Posterior cingulate gyrus (tissue), 11 donors: ENCODE measurements around the gene HTR1B.

Source experiments
- DNase-seq, 10 donors: peaks; one replicate each; pipeline versions ENCODE4 v3.0.0 to v3.0.0-alpha.2; 2020 to 2021; ENCODE audit warnings: mixed read lengths in 3 of 10
- intact Hi-C: fragments of 100-400 bp; cut with DNase I; formaldehyde crosslinking; loops from one replicate; pipeline ENCODE4 v1.15.1; 2023

The HTR1B gene

GRCh38 chr6:77463308-77463860 is at the start of gene HTR1B:
Gene HTR1B, minus strand, starts transcription at chr6:77463491. Its CDS starts 88 bp downstream, at chr6:77463403.
- intact Hi-C loops, result no loop called here
- DNase-seq, result peak in 4 of 10 donors; percentile 15 to 78 (median 72)

GRCh38 chr6:77512554-77512953 is 49.3 kb upstream of the HTR1B start:
- intact Hi-C loops, result no loop called here
- no peak for DNase-seq

- DNase-seq, result no peak
- intact Hi-C loops, result no loop called here
Observed at GRCh38 chr6:77511860-77512259, 48.6 kb upstream of the HTR1B start.

GRCh38 chr6:77502981-77503380 is 39.7 kb upstream of the HTR1B start:
- intact Hi-C loops, result no loop called here
- DNase-seq, result no peak

- DNase-seq, result no peak
Observed at GRCh38 chr6:77492530-77492929, 29.2 kb upstream of the HTR1B start.

GRCh38 chr6:77487808-77488425 is 24.6 kb upstream of the HTR1B start:
- intact Hi-C loops, result no loop called here
- no peak for DNase-seq

More at GRCh38 chr6:77492530-77492929, 29.2 kb upstream of the HTR1B start:
- intact Hi-C loops, result no loop called here

GRCh38 chr6:77482981-77483380 is 19.7 kb upstream of the HTR1B start:
- intact Hi-C loops, result no loop called here

GRCh38 chr6:77474973-77475372 is 11.7 kb upstream of the HTR1B start:
- intact Hi-C loops, result no loop called here
- DNase-seq, result peak in 2 of 10 donors; percentile 61 to 69

More at GRCh38 chr6:77482981-77483380, 19.7 kb upstream of the HTR1B start:
- no peak for DNase-seq

- intact Hi-C loops, result no loop called here
- no peak for DNase-seq
Observed at GRCh38 chr6:77474286-77474956, 11.1 kb upstream of the HTR1B start.

GRCh38 chr6:77470983-77471382 is 7.7 kb upstream of the HTR1B start:
- no peak for DNase-seq
- intact Hi-C loops, result no loop called here

- intact Hi-C loops, result no loop called here
- no peak for DNase-seq
Observed at GRCh38 chr6:77468939-77469338, 5.6 kb upstream of the HTR1B start.

GRCh38 chr6:77466451-77467437 is 3.5 kb upstream of the HTR1B start:
- intact Hi-C loops, result no loop called here
- peak in 1 of 10 donors; percentile 67 for DNase-seq

- peak in 7 of 10 donors; percentile 15 to 93 (median 53) for DNase-seq
- intact Hi-C loops, result no loop called here
Observed at GRCh38 chr6:77466055-77466450, 2.8 kb upstream of the HTR1B start.

GRCh38 chr6:77464495-77464867 is 1.2 kb upstream of the HTR1B start:
- no peak for DNase-seq
- intact Hi-C loops, result no loop called here

GRCh38 chr6:77463861-77464494 is 687 bp upstream of the HTR1B start:
- DNase-seq, result peak in 5 of 10 donors; percentile 19 to 87 (median 84)

GRCh38 chr6:77462359-77463307 is 658 bp downstream of the HTR1B start:
- intact Hi-C loops, result no loop called here
- peak in 4 of 10 donors; percentile 7 to 83 (median 74) for DNase-seq

More at GRCh38 chr6:77463861-77464494, 687 bp upstream of the HTR1B start:
- intact Hi-C loops, result no loop called here

- peak in 2 of 10 donors; percentile 66 to 67 for DNase-seq
- intact Hi-C loops, result no loop called here
Observed at GRCh38 chr6:77461796-77462195, 1.5 kb downstream of the HTR1B start.

GRCh38 chr6:77458421-77458820 is 4.9 kb downstream of the HTR1B start:
- no peak for DNase-seq
- intact Hi-C loops, result loop anchor here (5.0 kb wide), 2 partner anchors 776 to 1566 kb away; no protein-coding TSS in a partner anchor
